ENCODE results near the gene SECISBP2. TPM values are rescaled to one million over a fixed set of nuclear protein-coding genes. Genes with fewer than 3 reads are reported as not detected.

SECISBP2 gene
- total RNA-seq, 2 experiments from 2014 or later = 40.4 to 42.5 TPM

GRCh38 chr9:89313842-89314241, 4.5 kb upstream of the SECISBP2 start:
- POLR2A ChIA-PET = interaction anchor here (1.2 kb wide), 1 partner anchor 9 kb away, joined by 3 read pairs; no protein-coding TSS in a partner anchor
- Mint-ChIP-seq H3K4me3 (peak overlapping the region; percentile 91), H3K27ac (peak overlapping the region; percentile 55), H3K27me3 (peaks cover 3% of the 10 kb centered on the region), H3K36me3 (ENCODE audit: low read depth) (peaks cover 74% of the 10 kb centered on the region), H3K4me1 (ENCODE audit: low read depth) (peaks cover 55% of the 10 kb centered on the region), H3K9me3 (no peaks in the 10 kb centered on the region)
- CTCF ChIA-PET = interaction anchor here (1.5 kb wide), 1 partner anchor 35 kb away, joined by 4 read pairs; no protein-coding TSS in a partner anchor
- no peak for ATAC-seq
- no peak for TF ChIP-seq CTCF (IDR thresholded peaks at IDR 0.05)
- intact Hi-C loops (cut with micrococcal nuclease) = loop anchor here (10.0 kb wide), 1 partner anchor 221 kb away; no protein-coding TSS in a partner anchor
- DNase-seq = no peak

- Mint-ChIP-seq H3K27ac (peak overlapping the region; percentile 19), H3K9me3 (no peaks in the 10 kb centered on the region), H3K4me1 (ENCODE audit: low read depth) (peaks cover 53% of the 10 kb centered on the region), H3K27me3 (peaks cover 3% of the 10 kb centered on the region), H3K4me3 (peak overlapping the region; percentile 91), H3K36me3 (ENCODE audit: low read depth) (peaks cover 78% of the 10 kb centered on the region)
- ATAC-seq (no peak), DNase-seq (no peak)
- ChIA-PET POLR2A (interaction anchor here (0.6 kb wide), 1 partner anchor 240 kb away, joined by 3 read pairs; no protein-coding TSS in a partner anchor), CTCF (interaction anchor here (1.5 kb wide), 1 partner anchor 36 kb away, joined by 4 read pairs; no protein-coding TSS in a partner anchor)
- no peak for TF ChIP-seq CTCF (IDR thresholded peaks at IDR 0.05)
- intact Hi-C loops (cut with micrococcal nuclease) = loop anchor here (5.0 to 10.0 kb wide), 3 partner anchors 107 to 220 kb away; no protein-coding TSS in a partner anchor
Observed at GRCh38 chr9:89314955-89315354, 3.3 kb upstream of the SECISBP2 start.

- Mint-ChIP-seq H3K27ac (peak overlapping the region; percentile 19), H3K9me3 (no peaks in the 10 kb centered on the region), H3K4me1 (ENCODE audit: low read depth) (peaks cover 56% of the 10 kb centered on the region), H3K36me3 (ENCODE audit: low read depth) (peaks cover 81% of the 10 kb centered on the region), H3K4me3 (no peak overlapping the region), H3K27me3 (peaks cover 3% of the 10 kb centered on the region)
- intact Hi-C loops (cut with micrococcal nuclease) = loop anchor here (5.0 to 10.0 kb wide), 3 partner anchors 107 to 219 kb away; no protein-coding TSS in a partner anchor
- ChIA-PET POLR2A (no interaction called here), CTCF (no interaction called here)
- ATAC-seq = no peak
- no peak for TF ChIP-seq CTCF (IDR thresholded peaks at IDR 0.05)
- no peak for DNase-seq
Observed at GRCh38 chr9:89315482-89315881, 2.8 kb upstream of the SECISBP2 start.

- ATAC-seq (no peak), DNase-seq (no peak)
- Mint-ChIP-seq H3K4me3 (peak overlapping the region; percentile 86), H3K9me3 (no peaks in the 10 kb centered on the region), H3K4me1 (ENCODE audit: low read depth) (peaks cover 73% of the 10 kb centered on the region), H3K36me3 (ENCODE audit: low read depth) (peaks cover 86% of the 10 kb centered on the region), H3K27me3 (no peaks in the 10 kb centered on the region), H3K27ac (peak overlapping the region; percentile 99)
- POLR2A ChIA-PET = interaction anchor here (0.6 to 1.0 kb wide), 2 partner anchors 20 to 82 kb away, joined by 3 read pairs; no protein-coding TSS in a partner anchor
- no peak for TF ChIP-seq CTCF (IDR thresholded peaks at IDR 0.05)
- intact Hi-C loops (cut with micrococcal nuclease) = loop anchor here (5.0 to 10.0 kb wide), 3 partner anchors 105 to 218 kb away; no protein-coding TSS in a partner anchor
- CTCF ChIA-PET = no interaction called here
Observed at GRCh38 chr9:89317282-89317681, 1.0 kb upstream of the SECISBP2 start.

All from activated CD8-positive, alpha-beta T cell treated with anti-CD3 and anti-CD28 coated beads for 36 hours (primary cell).